CMK (cell line): ENCODE measurements around the gene DUSP28.

Experiments
- DNase-seq: peaks from one replicate; pipeline ENCODE4 v3.0.0-alpha.2; 2010; ENCODE audit warnings: low read depth

The DUSP28 gene

GRCh38 chr2:240600451-240600961 lies 40.3 kb downstream of the DUSP28 start:
- DNase-seq = no peak

- no peak for DNase-seq
Observed at GRCh38 chr2:240601061-240601830, 41.1 kb downstream of the DUSP28 start.

GRCh38 chr2:240601831-240602160 lies 41.6 kb downstream of the DUSP28 start:
- no peak for DNase-seq

GRCh38 chr2:240602266-240603050 lies 42.3 kb downstream of the DUSP28 start:
- DNase-seq = no peak

- DNase-seq = no peak
Observed at GRCh38 chr2:240603081-240603835, 43.1 kb downstream of the DUSP28 start.

GRCh38 chr2:240603846-240604245 lies 43.7 kb downstream of the DUSP28 start:
- no peak for DNase-seq

GRCh38 chr2:240604291-240604938 lies 44.3 kb downstream of the DUSP28 start:
- peak; percentile 76 for DNase-seq

GRCh38 chr2:240604939-240605716 lies 45.0 kb downstream of the DUSP28 start:
- DNase-seq = no peak

- DNase-seq = no peak
Observed at GRCh38 chr2:240605867-240606743, 45.9 kb downstream of the DUSP28 start.

- DNase-seq = no peak
Observed at GRCh38 chr2:240611601-240612210, 51.5 kb downstream of the DUSP28 start.
